H54 (cell line): Measurements from ENCODE around the gene TMEM91.

ENCODE experiments used
- DNase-seq: peaks from one replicate; pipeline ENCODE4 v3.0.0; 2011; ENCODE audit warnings: low spot score, mixed read lengths; ENCODE audit not compliant: insufficient read length
- FAIRE-seq: peaks from 3 replicates; lab custom pipeline; 2011; peaks lifted over from hg19 to GRCh38; lab: Jason Lieb, UNC
- POLR2A ChIP-seq: IDR thresholded peaks from 2 replicates; pipeline ENCODE4 v1.6.1; 2011; ENCODE audit warnings: low read depth, mild to moderate bottlenecking, low read length

The TMEM91 gene

GRCh38 chr19:41431426-41432386 lies 55.4 kb downstream of the TMEM91 start:
- FAIRE-seq = no peak
- no peak for DNase-seq
- TF ChIP-seq POLR2A = no peak

- no peak for TF ChIP-seq POLR2A
- DNase-seq (no peak), FAIRE-seq (no peak)
These were observed 56.8 kb downstream of the TMEM91 start for GRCh38 chr19:41433171-41433570.
